GM12873 (cell line): ENCODE results near the gene C1orf198.
A peak's percentile ranks its signal among the peaks of the same experiment; 100 is the strongest.

Source experiments
- CTCF ChIP-seq: IDR thresholded peaks from 2 replicates; pipeline ENCODE4 v1.5.1; 2012; ENCODE audit warnings: low read depth, mild to moderate bottlenecking, moderate library complexity, low read length, control low read depth; ENCODE audit not compliant: insufficient read depth; ENCODE audit errors: missing control alignments

C1orf198 gene

GRCh38 chr1:230797376-230797920, 70.9 kb downstream of the C1orf198 start:
- no peak for TF ChIP-seq CTCF

DNA sequence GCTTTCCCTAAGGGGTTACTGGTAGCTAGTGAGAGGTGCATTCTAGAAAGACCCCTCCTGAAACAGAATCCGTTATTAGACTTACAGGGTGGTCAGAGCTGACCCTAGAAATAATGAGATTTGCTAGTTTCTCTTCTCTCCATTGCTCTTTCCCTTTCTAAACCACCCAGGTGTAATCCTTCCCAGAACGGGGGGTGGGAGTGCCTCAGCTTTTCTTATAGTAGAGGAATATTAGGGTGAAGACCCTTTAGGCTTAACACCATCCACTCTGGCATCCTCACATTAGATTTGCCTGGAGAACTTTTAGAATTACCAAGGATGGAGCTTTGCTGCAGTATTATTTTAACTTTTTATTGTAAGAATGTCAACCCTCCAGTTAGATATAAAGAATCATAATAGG, 71.7 kb downstream of the C1orf198 start:
- TF ChIP-seq CTCF, result no peak

GRCh38 chr1:230794871-230795605, 73.3 kb downstream of the C1orf198 start:
- no peak for TF ChIP-seq CTCF

- no peak for TF ChIP-seq CTCF
Observed at GRCh38 chr1:230794431-230794830, 73.9 kb downstream of the C1orf198 start.

DNA sequence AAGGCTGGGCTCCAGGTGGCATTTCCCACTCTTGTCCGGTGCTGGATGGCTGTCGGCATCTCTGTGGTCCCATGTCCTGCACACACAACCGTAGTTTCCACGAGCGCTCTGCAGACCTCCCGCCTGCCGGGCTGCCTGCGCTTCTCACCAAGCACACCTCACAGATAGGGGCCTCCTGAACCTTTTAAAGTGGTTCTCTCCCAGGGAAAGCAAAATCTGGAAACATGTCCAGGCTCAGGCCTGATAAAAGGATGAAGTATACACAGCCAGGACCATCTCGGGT, 74.9 kb downstream of the C1orf198 start:
- TF ChIP-seq CTCF, result no peak

- peak; percentile 11 for TF ChIP-seq CTCF
Observed at GRCh38 chr1:230792691-230793462, 75.4 kb downstream of the C1orf198 start.

DNA sequence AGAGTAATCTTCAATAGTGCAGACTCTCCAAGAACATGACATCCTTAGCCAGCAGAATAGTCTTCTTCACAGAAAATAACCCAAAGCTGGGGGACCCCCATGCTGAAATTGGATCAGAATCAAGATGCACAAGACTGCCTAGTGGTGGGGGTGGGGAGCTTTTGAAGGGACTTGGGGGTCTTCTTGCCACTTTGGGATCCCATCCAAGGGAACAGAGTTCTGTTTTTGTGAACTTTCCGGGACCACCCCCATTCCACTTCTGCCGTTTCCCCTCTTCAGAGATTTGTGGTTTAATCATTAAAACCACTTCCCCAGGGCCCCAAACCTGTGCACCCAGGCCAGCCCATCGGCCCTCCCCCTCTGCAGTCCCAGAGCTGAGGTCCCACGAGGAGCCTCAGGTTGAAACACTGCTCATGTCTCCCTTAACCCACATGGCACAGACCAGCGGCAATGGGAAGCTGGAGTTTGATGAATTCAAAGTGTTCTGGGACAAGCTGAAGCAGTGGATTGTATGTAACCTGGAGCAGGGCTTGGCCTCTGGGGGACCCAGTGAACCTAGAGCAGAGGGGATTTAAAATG, 76.2 kb downstream of the C1orf198 start:
- no peak for TF ChIP-seq CTCF
